GM19438 (cell line): Measurements from ENCODE around the gene ARHGAP24.

Experiments used
- ATAC-seq: cut with Tn5 transposase; IDR thresholded peaks from one replicate; pipeline ENCODE4 v1.9.1; 2021; ENCODE audit warnings: low read depth; ENCODE audit not compliant: unreplicated experiment

Gene ARHGAP24

GRCh38 chr4:86032476-86033022 lies 557.6 kb downstream of the ARHGAP24 start:
- no peak for ATAC-seq

GRCh38 chr4:86033171-86033570 lies 558.2 kb downstream of the ARHGAP24 start:
- no peak for ATAC-seq

DNA sequence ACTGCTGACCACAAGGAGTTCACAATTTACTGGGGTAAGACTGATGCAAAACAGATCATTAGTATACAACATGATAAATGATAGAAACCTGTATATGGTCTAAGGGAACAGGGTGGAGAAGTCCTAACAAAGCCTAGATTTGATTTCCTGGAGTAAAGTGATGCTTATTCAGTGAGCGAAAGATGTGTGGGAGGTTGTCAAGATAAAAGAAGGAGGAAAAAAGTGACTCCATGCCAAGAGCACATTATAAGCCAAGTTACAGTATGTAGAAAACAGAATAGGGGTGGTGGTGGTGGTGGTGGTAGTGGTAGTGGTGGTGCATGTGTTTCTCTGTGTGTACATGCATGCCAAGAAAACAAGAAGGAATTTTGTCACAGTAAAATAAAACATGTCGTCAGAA lies 559.7 kb downstream of the ARHGAP24 start:
- ATAC-seq, result no peak

- ATAC-seq, result no peak
These were observed 560.7 kb downstream of the ARHGAP24 start for GRCh38 chr4:86035688-86036087.

- ATAC-seq, result no peak
These were observed 561.8 kb downstream of the ARHGAP24 start for GRCh38 chr4:86036736-86037135.

DNA sequence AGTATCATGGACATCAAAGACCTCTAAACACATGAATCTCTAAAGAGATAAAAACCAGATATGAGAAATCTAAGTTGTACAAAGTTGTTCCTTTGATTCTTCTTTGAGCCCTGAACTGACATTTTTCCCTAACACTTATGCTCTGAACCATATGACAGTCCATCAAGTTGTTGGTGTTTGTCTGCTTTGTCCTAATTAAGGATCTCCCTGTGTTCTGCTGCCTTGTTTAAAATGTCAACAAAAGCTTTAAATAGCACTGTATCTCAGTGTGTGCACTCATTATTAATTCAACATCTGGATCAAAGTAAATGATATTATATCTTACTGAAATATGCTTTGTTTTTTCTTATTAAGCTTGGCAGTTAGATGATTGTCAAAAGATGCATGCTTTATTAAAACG lies 563.1 kb downstream of the ARHGAP24 start:
- ATAC-seq, result no peak

DNA sequence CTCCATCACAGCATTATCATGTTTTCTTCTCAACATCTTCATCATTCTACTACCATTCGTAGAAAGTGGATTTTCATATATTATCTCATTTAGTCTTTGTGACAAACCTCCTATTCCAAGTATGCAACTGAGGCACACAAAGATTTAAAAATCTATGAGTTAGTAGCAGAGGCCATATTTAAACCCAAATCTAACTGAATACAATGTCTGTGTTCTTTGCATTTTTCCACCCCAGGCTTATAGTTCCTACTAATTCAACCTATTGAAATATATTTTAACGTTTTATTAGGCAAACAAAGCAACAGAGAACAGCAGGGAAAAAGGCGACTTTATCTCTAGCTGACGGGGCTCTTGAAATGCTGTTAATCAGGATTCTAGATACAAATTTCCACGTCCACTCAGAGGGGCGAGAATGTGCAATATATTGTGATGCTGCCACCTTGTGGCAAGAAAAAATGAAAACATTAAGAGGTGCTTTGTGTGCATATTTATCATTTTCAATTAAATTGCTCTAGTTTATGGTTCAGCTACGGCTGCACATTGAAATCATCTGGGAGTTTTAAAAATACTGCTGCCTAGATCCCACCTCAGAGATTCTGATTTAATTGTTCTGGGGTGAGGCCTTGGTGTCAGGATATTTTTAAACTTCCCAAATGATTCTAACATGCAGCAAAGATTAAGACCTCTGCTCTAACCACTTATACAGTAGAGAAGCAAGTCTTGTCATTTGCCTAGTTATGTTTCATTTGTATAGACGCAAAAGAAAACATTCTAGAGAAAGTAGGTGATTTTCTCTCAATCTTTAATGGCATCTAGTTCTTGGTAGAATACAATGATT lies 569.0 kb downstream of the ARHGAP24 start:
- ATAC-seq, result peak; percentile 68

DNA sequence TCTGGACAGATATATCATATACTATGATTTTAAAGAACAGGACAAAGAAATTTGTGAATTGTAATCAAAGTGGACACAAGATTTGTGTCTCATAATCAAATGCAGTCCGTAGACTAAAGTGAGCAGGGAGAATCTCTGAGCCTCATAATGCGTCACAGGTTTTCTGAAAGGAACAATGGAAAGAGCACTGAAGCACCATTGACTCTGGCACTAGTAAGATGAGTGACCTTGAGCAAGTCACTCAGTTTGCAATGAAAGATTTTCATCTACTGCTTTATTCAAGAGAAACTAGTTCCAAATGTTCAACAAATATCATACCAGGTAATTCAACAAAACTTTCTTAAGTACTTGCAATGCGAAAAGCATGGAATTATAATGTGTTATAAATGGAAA lies 569.6 kb downstream of the ARHGAP24 start:
- ATAC-seq, result no peak

DNA sequence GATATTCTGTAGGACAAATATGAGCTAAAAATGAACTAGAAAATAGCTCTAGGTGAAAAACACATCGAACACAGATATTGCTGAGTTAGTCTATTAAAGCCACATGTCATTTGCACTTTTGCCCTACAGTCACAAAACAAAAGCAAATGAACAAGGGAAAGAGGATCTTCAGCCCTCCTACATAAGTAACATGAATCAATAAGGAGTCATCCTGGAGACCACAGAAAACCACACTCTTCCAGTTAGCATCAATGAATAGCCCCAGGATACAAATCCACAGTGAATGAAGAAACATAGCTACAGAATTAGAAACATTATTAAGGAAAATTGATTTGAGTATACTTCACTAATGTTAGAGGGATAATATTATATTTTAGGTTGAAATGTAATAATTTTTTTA lies 573.5 kb downstream of the ARHGAP24 start:
- no peak for ATAC-seq

DNA sequence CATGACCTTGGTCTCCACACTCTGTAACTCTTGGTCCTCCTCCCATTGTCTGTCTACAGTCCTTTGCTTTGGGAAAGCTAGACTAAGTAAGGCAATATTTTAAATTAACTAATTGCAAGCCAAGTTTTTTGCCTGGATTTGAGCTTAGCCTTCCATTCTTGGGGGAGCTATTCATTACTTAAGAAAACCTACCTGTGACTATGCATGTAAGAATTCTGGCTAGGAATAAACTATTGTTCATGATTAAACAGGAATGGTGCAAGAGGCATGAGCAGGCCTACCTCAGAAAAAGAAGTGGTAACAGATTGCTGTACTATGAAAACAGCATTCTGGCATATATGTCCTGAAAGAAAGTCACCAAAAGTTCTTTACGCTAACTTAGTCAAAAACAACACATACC lies 575.5 kb downstream of the ARHGAP24 start:
- no peak for ATAC-seq
